K562 (cell line): Measurements from ENCODE around the gene ATP6V0E2. TPM values are rescaled to one million over a fixed set of nuclear protein-coding genes. Genes with fewer than 3 reads are reported as not detected.

ENCODE experiments used
- ATAC-seq: fragments of 200-7000 bp; cut with Tn5 transposase; 3 replicates; pipeline ENCODE4 v1.9.1; 2020; ENCODE audit warnings: moderate library complexity
- BruUV-seq: library from RNA; stranded (reverse); fragments of 400-500 nt; replicated peaks from 2 replicates; lab custom pipeline; 2021; lab: Mats Ljungman, UMichigan
- CTCF ChIA-PET: fragments of 300-600 bp; formaldehyde crosslinking; extraction: SDS; loops from one replicate; lab custom pipeline; 2021; ENCODE audit warnings: low intra/inter-chr PET ratio; lab: Yijun Ruan, JAX
- POLR2A ChIA-PET: fragments of 300-600, 350-650 bp; sonication (Branson Sonifier 250); formaldehyde crosslinking; extraction: SDS; loops from one replicate; lab custom pipeline; 2021; ENCODE audit warnings: antibody characterized with exemption, inconsistent platforms; lab: Yijun Ruan, JAX
- DNase-seq, 4 experiments: peaks; one replicate each; pipeline versions ENCODE4 v3.0.0 to v3.0.0-alpha.2; 2011 to 2018; ENCODE audit warnings: low spot score in 3 of 4, mixed read lengths in 3 of 4; ENCODE audit errors: extremely low read depth in 1 of 4
- FAIRE-seq: peaks from 2 replicates; lab custom pipeline; 2011; peaks lifted over from hg19 to GRCh38; lab: Jason Lieb, UNC
- H2AFZ ChIP-seq: 2 replicates; pipeline ENCODE4 v1.6.0; 2011; ENCODE audit warnings: low read depth, low read length, control low read depth, inconsistent platforms
- H3K27ac ChIP-seq: fragments of 200-600 bp; 3 replicates; pipeline ENCODE4 v1.8.0; 2011; ENCODE audit warnings: low read depth, mild to moderate bottlenecking, control low read depth, inconsistent platforms, low read length, moderate library complexity, mixed read lengths; ENCODE audit errors: extremely low read depth
- H3K27me3 ChIP-seq, 2 experiments: fragments of 300-600 bp in 1 of 2; 2 replicates in 1 of 2; 3 replicates in 1 of 2; pipeline versions ENCODE4 v1.6.0 to v1.8.0; 2011; ENCODE audit warnings: inconsistent platforms in 2 of 2, low read length in 2 of 2, mild to moderate bottlenecking in 1 of 2, mixed read lengths in 1 of 2, moderate library complexity in 1 of 2; ENCODE audit not compliant: control insufficient read depth in 2 of 2, insufficient read depth in 2 of 2
- H3K36me3 ChIP-seq: fragments of 300-600 bp; 3 replicates; pipeline ENCODE4 v1.8.0; 2011; ENCODE audit warnings: mild to moderate bottlenecking, low read length, inconsistent platforms; ENCODE audit not compliant: control insufficient read depth, insufficient read depth
- H3K4me1 ChIP-seq, 2 experiments: fragments of 200-600 bp in 1 of 2; replicated peaks in 1 of 2; 2 replicates in 1 of 2; 3 replicates in 1 of 2; pipeline versions ENCODE4 v1.5.1 to v1.8.0; 2011; ENCODE audit warnings: inconsistent platforms in 2 of 2, low read length in 2 of 2, mild to moderate bottlenecking in 1 of 2, mixed read lengths in 1 of 2, moderate library complexity in 1 of 2; ENCODE audit not compliant: control insufficient read depth in 2 of 2, insufficient read depth in 2 of 2
- H3K4me2 ChIP-seq: 2 replicates; pipeline ENCODE4 v1.6.1; 2011; ENCODE audit warnings: low read length, control low read depth, inconsistent platforms, mixed read lengths; ENCODE audit not compliant: insufficient read depth
- H3K4me3 ChIP-seq: fragments of 200-600 bp; sonication (generic), shearing (Covaris generic); 2 replicates; pipeline ENCODE4 v1.5.1; 2016; ENCODE audit warnings: control low read depth, inconsistent platforms
- H3K79me2 ChIP-seq: fragments of 200-600 bp; 3 replicates; pipeline ENCODE4 v1.8.0; 2011; ENCODE audit warnings: low read length, inconsistent platforms; ENCODE audit not compliant: control insufficient read depth, insufficient read depth
- H3K9ac ChIP-seq, 2 experiments: 2 replicates each; pipeline versions ENCODE4 v1.6.0 to v1.6.1; 2011; ENCODE audit warnings: low read depth in 2 of 2, low read length in 2 of 2, control low read depth in 1 of 2, inconsistent platforms in 1 of 2, mild to moderate bottlenecking in 1 of 2, mixed read lengths in 1 of 2; ENCODE audit not compliant: insufficient read depth in 1 of 2
- H3K9me1 ChIP-seq: one replicate; pipeline ENCODE4 v1.6.0; 2011; ENCODE audit warnings: inconsistent platforms, mild to moderate bottlenecking, low read length, moderate library complexity; ENCODE audit not compliant: control insufficient read depth, insufficient read depth
- H3K9me3 ChIP-seq: replicated peaks from 2 replicates; pipeline ENCODE4 v1.5.1; 2011; ENCODE audit warnings: low read depth, low read length, inconsistent platforms; ENCODE audit not compliant: control insufficient read depth, insufficient read depth
- H4K20me1 ChIP-seq: replicated peaks from 2 replicates; pipeline ENCODE4 v1.6.1; 2011; ENCODE audit warnings: low read length, inconsistent platforms, mixed read lengths; ENCODE audit not compliant: control insufficient read depth, insufficient read depth
- ATF1 ChIP-seq, 2 experiments: fragments of 450-650 bp in 1 of 2; IDR thresholded peaks; 2 replicates each; pipeline ENCODE4 v1.6.1; 2016; ENCODE audit warnings: missing compliant biosample characterization in 1 of 2, missing genetic modification characterization in 1 of 2
- ELF2 ChIP-seq: fragments of 250-450 bp; sonication (Bioruptor Pico); IDR thresholded peaks from 2 replicates; pipeline ENCODE4 v1.5.0; 2021; ENCODE audit warnings: mild to moderate bottlenecking
- EWSR1 ChIP-seq: fragments of 450-650 bp; IDR thresholded peaks from 2 replicates; pipeline ENCODE4 v1.6.1; 2018; ENCODE audit warnings: borderline replicate concordance, mild to moderate bottlenecking, low read depth, moderate library complexity; ENCODE audit not compliant: partially characterized antibody
- MYNN ChIP-seq, 2 experiments: sonication (generic); formaldehyde crosslinking in 1 of 2; IDR thresholded peaks; 2 replicates each; pipeline versions ENCODE4 v1.5.0 to v1.6.1; 2016 to 2020; ENCODE audit warnings: antibody characterized with exemption in 1 of 2, missing genetic modification reagents in 1 of 2
- ZC3H11A ChIP-seq: IDR thresholded peaks from 2 replicates; pipeline ENCODE4 v1.6.1; 2012; ENCODE audit warnings: low read depth, low read length, improper control_type of control experiment
- ZNF143 ChIP-seq: sonication (generic); formaldehyde crosslinking; IDR thresholded peaks from 2 replicates; pipeline ENCODE4 v1.9.0; 2022; ENCODE audit warnings: mild to moderate bottlenecking, missing genetic modification reagents
- ZNF23 ChIP-seq: fragments of 250-450 bp; sonication (Bioruptor Pico); IDR thresholded peaks from 2 replicates; pipeline ENCODE4 v1.4.0; 2020; ENCODE audit warnings: mild to moderate bottlenecking
- ZNF24 ChIP-seq: fragments of 450-650 bp; IDR thresholded peaks from 2 replicates; pipeline ENCODE4 v1.6.1; 2016
- ZNF551 ChIP-seq: fragments of 250-450 bp; sonication (Bioruptor Pico); IDR thresholded peaks from 2 replicates; pipeline ENCODE4 v1.5.0; 2021; ENCODE audit warnings: mild to moderate bottlenecking, moderate library complexity
- WGBS: fragments of 100-300 bp; shearing (Covaris generic); methylation state at CpG from one replicate; pipeline ENCODE4 v1.1.6; 2016; ENCODE audit warnings: low coverage, mixed read lengths; ENCODE audit not compliant: insufficient coverage; ENCODE audit errors: missing lambda C conversion rate; 5-methylcytosine and 5-hydroxymethylcytosine counted together
- in situ Hi-C: fragments of 300-500 bp; cut with MboI; formaldehyde crosslinking; loops from 4 replicates; pipeline ENCODE4 v1.15.0; 2018; ENCODE audit warnings: inconsistent platforms, mixed read lengths
- intact Hi-C: fragments of 100-400 bp; cut with micrococcal nuclease; formaldehyde crosslinking; loops from 2 replicates; pipeline ENCODE4 v1.14.2; 2022
- polyA plus RNA-seq, 8 experiments: library from polyadenylated mRNA; depleted of rRNA in 4 of 8; stranded (reverse) in 5 of 8; unstranded in 3 of 8; fragments of >200 nt; fragmentation: Nextera tagmentation in 2 of 8; fragmentation: Illumina TruSeq in 1 of 8; extraction: Ambion mirVana in 2 of 8; extraction: Trizol in 1 of 8; gene quantifications; 2 replicates each; pipeline versions ENCODE4 v1.2.1 to v1.2.3, GENCODE V29; 2011 to 2014; ENCODE audit warnings: inconsistent platforms in 1 of 8, missing spikeins in 1 of 8
- total RNA-seq, 7 experiments: library from RNA; depleted of rRNA in 6 of 7; stranded (reverse); fragments of >200 nt in 6 of 7; fragmentation: Illumina TruSeq in 2 of 7; extraction: Trizol in 2 of 7; gene quantifications; 2 replicates each; pipeline versions ENCODE4 v1.2.1 to v1.2.3, GENCODE V29; 2011 to 2021; ENCODE audit warnings: low replicate concordance in 1 of 7

Gene ATP6V0E2
- total and polyA plus RNA-seq, 9 of the 15 experiments (the other 6 are each of a cell fraction or from before 2014, with no cell fraction given) = 0.55 to 18.5 (median 10.9) TPM

- TF ChIP-seq ZNF551 (CRISPR knock-in tag) (no peak), EWSR1 (no peak), ZNF143 (CRISPR knock-in tag) (0 out of 2 replicates have a peak, but pooled peaks have one; percentile 23), ZNF23 (CRISPR knock-in tag) (no peak), ATF1 (CRISPR knock-in tag; IDR thresholded peaks at IDR 0.05) (no peak), ATF1 (tag; IDR thresholded peaks at IDR 0.05) (peak; percentile 83), MYNN (IDR thresholded peaks at IDR 0.05) (no peak), MYNN (CRISPR knock-in tag; IDR thresholded peaks at IDR 0.05) (no peak)
- TF ChIP-seq, all 486 proteins: peak for 6
Measured at GRCh38 chr7:149844445-149844844, 29.3 kb upstream of the ATP6V0E2 start (continued).

GRCh38 chr7:149845257-149845980, 28.4 kb upstream of the ATP6V0E2 start:
- in situ Hi-C loops = no loop called here
- no peaks in the 10 kb centered on the region for H3K9me1 ChIP-seq
- no peak overlapping the region for H2AFZ ChIP-seq
- no peaks in the 10 kb centered on the region for H3K36me3 ChIP-seq
- 5% methylated on average over 5 of the region's 5 CpGs for WGBS
- no peaks in the 10 kb centered on the region for H3K79me2 ChIP-seq
- peaks cover 64 to 65% of the 10 kb centered on the region in 2 experiments for H3K27me3 ChIP-seq
- TF ChIP-seq ZC3H11A (no peak), ZNF24 (0 out of 2 replicates have a peak, but pooled peaks have one; percentile 16), ELF2 (no peak)
- no peak overlapping the region for H3K4me2 ChIP-seq
- FAIRE-seq (peak; percentile 54), ATAC-seq (no peak), DNase-seq (no peak)
- CTCF ChIA-PET = no interaction called here
- no peak overlapping the region for H3K4me3 ChIP-seq
- no peak overlapping the region for H3K27ac ChIP-seq
- no TSS peak for BruUV-seq
- H4K20me1 ChIP-seq = peaks cover 15% of the 10 kb centered on the region; the same call in 1 of the 2 replicates
- no peaks in the 10 kb centered on the region for H3K9me3 ChIP-seq
- H3K4me1 ChIP-seq = peaks cover 0 to 4% of the 10 kb centered on the region in 2 experiments; a peak in 1 of 5 replicates
- H3K9ac ChIP-seq = no peak overlapping the region
- intact Hi-C loops = no loop called here
- POLR2A ChIA-PET = interaction anchor here (0.6 to 1.6 kb wide), 3 partner anchors 10 to 103 kb away, joined by 3 to 5 read pairs (median 5); no protein-coding TSS in a partner anchor
